GM21367 (cell line): ENCODE data around the gene RPS6KA2.
"Not testable (repeated sequence)": the region's sequence is repeated elsewhere in the genome, so short reads cannot be mapped to it uniquely, and the experiment has no call there.

ENCODE experiments used
- ATAC-seq: cut with Tn5 transposase; IDR thresholded peaks from one replicate; pipeline ENCODE4 v1.9.1; 2021; ENCODE audit not compliant: unreplicated experiment

The RPS6KA2 gene

GRCh38 chr6:166556863-166557322, 70.2 kb downstream of the RPS6KA2 start:
- no peak for ATAC-seq

- no peak for ATAC-seq
These were observed 70.7 kb downstream of the RPS6KA2 start for GRCh38 chr6:166556336-166556735.

- no peak for ATAC-seq
These were observed 72.0 kb downstream of the RPS6KA2 start for GRCh38 chr6:166555086-166555485.

GRCh38 chr6:166554316-166554715, 72.7 kb downstream of the RPS6KA2 start:
- no peak for ATAC-seq

- ATAC-seq = no peak
These were observed 73.3 kb downstream of the RPS6KA2 start for GRCh38 chr6:166553563-166554271.

GRCh38 chr6:166552600-166552999, 74.5 kb downstream of the RPS6KA2 start:
- ATAC-seq = no peak

- ATAC-seq = no peak
These were observed 75.1 kb downstream of the RPS6KA2 start for GRCh38 chr6:166551754-166552495.

GRCh38 chr6:166546653-166547052, 80.4 kb downstream of the RPS6KA2 start:
- no peak for ATAC-seq

GRCh38 chr6:166545156-166546034, 81.7 kb downstream of the RPS6KA2 start:
- ATAC-seq = no peak

- no peak for ATAC-seq
These were observed 82.8 kb downstream of the RPS6KA2 start for GRCh38 chr6:166544296-166544605.

GRCh38 chr6:166543603-166544295, 83.3 kb downstream of the RPS6KA2 start:
- ATAC-seq = no peak

- no peak for ATAC-seq
These were observed 84.5 kb downstream of the RPS6KA2 start for GRCh38 chr6:166542580-166542912.

GRCh38 chr6:166541876-166542579, 85.0 kb downstream of the RPS6KA2 start:
- ATAC-seq = no peak

GRCh38 chr6:166541366-166541765, 85.7 kb downstream of the RPS6KA2 start:
- peak; percentile 29 for ATAC-seq

- peak; percentile 94 for ATAC-seq
These were observed 86.3 kb downstream of the RPS6KA2 start for GRCh38 chr6:166540631-166541331.

GRCh38 chr6:166539543-166539942, 87.5 kb downstream of the RPS6KA2 start:
- no peak for ATAC-seq

GRCh38 chr6:166539011-166539385, 88.1 kb downstream of the RPS6KA2 start:
- ATAC-seq = not testable (repeated sequence)

- no peak for ATAC-seq
These were observed 88.6 kb downstream of the RPS6KA2 start for GRCh38 chr6:166538297-166539010.
